ENCODE data around the gene HOXD13.

Gene HOXD13

GRCh38 chr2:176085861-176086771, 6.4 kb upstream of the HOXD13 start:
- Histone ChIP-seq H4K91ac (ENCODE audit: low read depth, low read length) (no peak overlapping the region), H3K4me2 (ENCODE audit: low read length) (peak overlapping the region; percentile 32), H3K9ac (ENCODE audit: low read length) (no peak overlapping the region), H3K4me3 (ENCODE audit: low read depth, low read length) (no peak overlapping the region), H3K79me2 (ENCODE audit: control insufficient read depth, insufficient read depth, low read length, poor library complexity) (peaks cover 2% of the 10 kb centered on the region), H3K36me3 (ENCODE audit: control insufficient read depth in 1 of 2, insufficient read depth in 2 of 2, low read length in 2 of 2) (no peaks in the 10 kb centered on the region), H3K79me1 (ENCODE audit: low read length) (no peaks in the 10 kb centered on the region), H3K27me3 (ENCODE audit: insufficient read depth, low read length) (peaks cover 91% of the 10 kb centered on the region), H4K12ac (ENCODE audit: low read depth, low read length) (no peak overlapping the region), H2BK12ac (ENCODE audit: low read length) (no peak overlapping the region), H2BK120ac (ENCODE audit: insufficient read depth, low read length, poor library complexity) (no peak overlapping the region), H3K23ac (ENCODE audit: low read length) (no peak overlapping the region), H3K4me1 (ENCODE audit: control insufficient read depth in 1 of 2, insufficient read depth in 2 of 2, low read length in 2 of 2) (peaks cover 12 to 17% of the 10 kb centered on the region in 2 experiments), H3K27ac (ENCODE audit: low read depth, low read length) (no peak overlapping the region), H3K9me3 (ENCODE audit: insufficient read depth, low read depth, low read length) (peaks cover 4% of the 10 kb centered on the region), H4K8ac (ENCODE audit: low read depth, low read length) (no peak overlapping the region), H2BK5ac (ENCODE audit: low read depth, low read length, poor library complexity) (no peak overlapping the region), H2AK5ac (ENCODE audit: low read length) (no peak overlapping the region), H2AFZ (ENCODE audit: insufficient read depth, low read length, poor library complexity) (no peak overlapping the region), H3K14ac (ENCODE audit: low read length) (no peak overlapping the region), H3K18ac (ENCODE audit: low read length) (no peak overlapping the region), H3K4ac (ENCODE audit: low read depth, low read length) (no peak overlapping the region)
- no CpG with 5 or more reads among the region's 46 CpGs for WGBS (ENCODE audit: extremely low coverage, insufficient coverage, insufficient read length)
- DNase-seq: peak in 1 of 2 donors; percentile 27

- Histone ChIP-seq H4K91ac (ENCODE audit: low read depth, low read length) (no peak overlapping the region), H3K4me1 (ENCODE audit: control insufficient read depth in 1 of 2, insufficient read depth in 2 of 2, low read length in 2 of 2) (peaks cover 11 to 13% of the 10 kb centered on the region in 2 experiments), H2BK120ac (ENCODE audit: insufficient read depth, low read length, poor library complexity) (no peak overlapping the region), H3K27ac (ENCODE audit: low read depth, low read length) (no peak overlapping the region), H3K36me3 (ENCODE audit: control insufficient read depth in 1 of 2, insufficient read depth in 2 of 2, low read length in 2 of 2) (no peaks in the 10 kb centered on the region), H3K79me2 (ENCODE audit: control insufficient read depth, insufficient read depth, low read length, poor library complexity) (peaks cover 2% of the 10 kb centered on the region), H3K23ac (ENCODE audit: low read length) (no peak overlapping the region), H2BK12ac (ENCODE audit: low read length) (no peak overlapping the region), H3K79me1 (ENCODE audit: low read length) (no peaks in the 10 kb centered on the region), H2AK5ac (ENCODE audit: low read length) (no peak overlapping the region), H3K9ac (ENCODE audit: low read length) (no peak overlapping the region), H3K14ac (ENCODE audit: low read length) (no peak overlapping the region), H4K12ac (ENCODE audit: low read depth, low read length) (no peak overlapping the region), H2AFZ (ENCODE audit: insufficient read depth, low read length, poor library complexity) (no peak overlapping the region), H3K27me3 (ENCODE audit: insufficient read depth, low read length) (peaks cover 90% of the 10 kb centered on the region), H3K4me3 (ENCODE audit: low read depth, low read length) (peak overlapping the region; percentile 21), H3K18ac (ENCODE audit: low read length) (no peak overlapping the region), H2BK5ac (ENCODE audit: low read depth, low read length, poor library complexity) (no peak overlapping the region), H3K4me2 (ENCODE audit: low read length) (peak overlapping the region; percentile 73), H3K4ac (ENCODE audit: low read depth, low read length) (no peak overlapping the region), H4K8ac (ENCODE audit: low read depth, low read length) (no peak overlapping the region), H3K9me3 (ENCODE audit: insufficient read depth, low read depth, low read length) (peaks cover 1% of the 10 kb centered on the region)
- DNase-seq: no peak
- WGBS (ENCODE audit: extremely low coverage, insufficient coverage, insufficient read length): no CpG with 5 or more reads among the region's 29 CpGs
These were observed 5.0 kb upstream of the HOXD13 start for GRCh38 chr2:176087330-176088047.

- no CpG with 5 or more reads among the region's 49 CpGs for WGBS (ENCODE audit: extremely low coverage, insufficient coverage, insufficient read length)
- no peak overlapping the region for H3K27ac ChIP-seq (ENCODE audit: low read depth, low read length)
- H4K12ac ChIP-seq (ENCODE audit: low read depth, low read length): no peak overlapping the region
These were observed 4.2 kb upstream of the HOXD13 start for GRCh38 chr2:176088048-176088936.

More at GRCh38 chr2:176088048-176088936, 4.2 kb upstream of the HOXD13 start:
- Histone ChIP-seq H2BK5ac (ENCODE audit: low read depth, low read length, poor library complexity) (no peak overlapping the region), H3K9ac (ENCODE audit: low read length) (no peak overlapping the region), H2AFZ (ENCODE audit: insufficient read depth, low read length, poor library complexity) (peak overlapping the region; percentile 50), H2BK120ac (ENCODE audit: insufficient read depth, low read length, poor library complexity) (no peak overlapping the region), H3K79me1 (ENCODE audit: low read length) (no peaks in the 10 kb centered on the region), H4K8ac (ENCODE audit: low read depth, low read length) (peak overlapping the region; percentile 42), H3K4me2 (ENCODE audit: low read length) (peak overlapping the region; percentile 73), H3K4me3 (ENCODE audit: low read depth, low read length) (peak overlapping the region; percentile 21), H3K79me2 (ENCODE audit: control insufficient read depth, insufficient read depth, low read length, poor library complexity) (peaks cover 2% of the 10 kb centered on the region), H3K4me1 (ENCODE audit: control insufficient read depth in 1 of 2, insufficient read depth in 2 of 2, low read length in 2 of 2) (peaks cover 8 to 12% of the 10 kb centered on the region in 2 experiments), H2BK12ac (ENCODE audit: low read length) (no peak overlapping the region), H2AK5ac (ENCODE audit: low read length) (no peak overlapping the region), H4K91ac (ENCODE audit: low read depth, low read length) (no peak overlapping the region), H3K27me3 (ENCODE audit: insufficient read depth, low read length) (peaks cover 90% of the 10 kb centered on the region), H3K23ac (ENCODE audit: low read length) (no peak overlapping the region), H3K4ac (ENCODE audit: low read depth, low read length) (no peak overlapping the region), H3K18ac (ENCODE audit: low read length) (no peak overlapping the region), H3K14ac (ENCODE audit: low read length) (no peak overlapping the region), H3K36me3 (ENCODE audit: control insufficient read depth in 1 of 2, insufficient read depth in 2 of 2, low read length in 2 of 2) (no peaks in the 10 kb centered on the region), H3K9me3 (ENCODE audit: insufficient read depth, low read depth, low read length) (peaks cover 3% of the 10 kb centered on the region)
- peak; percentile 35 to 58 for DNase-seq
